Thoracic aorta (tissue), 2 donors: ENCODE results near the gene SIPA1L2. TPM values are rescaled to one million over a fixed set of nuclear protein-coding genes. Genes with fewer than 3 reads are reported as not detected.

ENCODE experiments used
- ATAC-seq: fragments of 150-250 bp; one replicate; pipeline ENCODE4 v1.8.0; 2017; ENCODE audit warnings: low read depth; ENCODE audit not compliant: insufficient number of reproducible peaks, low FRiP score
- DNase-seq: peaks from one replicate; pipeline ENCODE4 v3.0.0-alpha.2; 2020; ENCODE audit warnings: low spot score
- H3K27ac ChIP-seq, 2 donors: fragments of 200-600 bp; sonication (generic); 1 replicate in 1 of 2; 2 replicates in 1 of 2; pipeline ENCODE4 v1.5.1; 2016; ENCODE audit warnings: mild to moderate bottlenecking in 2 of 2, moderate library complexity in 2 of 2
- H3K27me3 ChIP-seq: fragments of 200-600 bp; sonication (generic); replicated peaks from 2 replicates; pipeline ENCODE4 v1.6.0; 2016; ENCODE audit warnings: mild to moderate bottlenecking; ENCODE audit not compliant: insufficient read depth
- H3K36me3 ChIP-seq: fragments of 200-600 bp; sonication (generic); one replicate; pipeline ENCODE4 v1.5.1; 2016
- H3K4me1 ChIP-seq, 2 donors: fragments of 200-600 bp; sonication (generic); 1 replicate in 1 of 2; 2 replicates in 1 of 2; pipeline versions ENCODE4 v1.5.1 to v1.6.0; 2016; ENCODE audit warnings: low read depth in 2 of 2, mild to moderate bottlenecking in 1 of 2; ENCODE audit not compliant: control insufficient read depth in 1 of 2
- H3K4me3 ChIP-seq: fragments of 200-600 bp; sonication (generic); 2 replicates; pipeline ENCODE4 v1.5.1; 2016; ENCODE audit warnings: mild to moderate bottlenecking
- H3K9me3 ChIP-seq: fragments of 200-600 bp; sonication (generic); 2 replicates; pipeline ENCODE4 v1.5.1; 2016
- CTCF ChIP-seq: fragments of 200-600 bp; sonication (generic); IDR thresholded peaks from one replicate; pipeline ENCODE4 v1.5.1; 2019; ENCODE audit warnings: antibody characterized with exemption
- total RNA-seq, 2 donors: library from RNA; depleted of rRNA; stranded (reverse); fragments of >200 nt; gene quantifications; one replicate each; pipeline versions ENCODE4 v1.1.0 to v1.2.3, GENCODE V29; 2016

SIPA1L2 gene
- total RNA-seq, 2 donors from 2014 or later = 13.0 to 20.4 TPM

GRCh38 chr1:232610192-232610901 is 19.6 kb downstream of the SIPA1L2 start:
- TF ChIP-seq CTCF = no peak
- ATAC-seq (no peak), DNase-seq (no peak)
- Histone ChIP-seq H3K27ac (no peak overlapping the region), H3K4me1 (no peaks in the 10 kb centered on the region), H3K36me3 (no peaks in the 10 kb centered on the region), H3K9me3 (no peaks in the 10 kb centered on the region), H3K4me3 (no peak overlapping the region), H3K27me3 (no peaks in the 10 kb centered on the region)

- DNase-seq (no peak), ATAC-seq (no peak)
- Histone ChIP-seq H3K36me3 (no peaks in the 10 kb centered on the region), H3K27me3 (no peaks in the 10 kb centered on the region), H3K4me1 (no peaks in the 10 kb centered on the region), H3K27ac (no peak overlapping the region), H3K4me3 (no peak overlapping the region), H3K9me3 (no peaks in the 10 kb centered on the region)
- TF ChIP-seq CTCF = no peak
Observed at GRCh38 chr1:232608427-232608826, 21.5 kb downstream of the SIPA1L2 start.

GRCh38 chr1:232602622-232603021 is 27.3 kb downstream of the SIPA1L2 start:
- no peak overlapping the region for H3K4me3 ChIP-seq
- no peak for TF ChIP-seq CTCF
- no peaks in the 10 kb centered on the region for H3K27me3 ChIP-seq
- no peaks in the 10 kb centered on the region for H3K36me3 ChIP-seq
- no peaks in the 10 kb centered on the region for H3K9me3 ChIP-seq
- ATAC-seq (no peak), DNase-seq (no peak)
- H3K27ac ChIP-seq = no peak overlapping the region
- peaks cover 5 to 19% of the 10 kb centered on the region in 2 donors for H3K4me1 ChIP-seq

GRCh38 chr1:232600424-232601258 is 29.3 kb downstream of the SIPA1L2 start:
- DNase-seq (no peak), ATAC-seq (no peak)
- no peak for TF ChIP-seq CTCF
- no peaks in the 10 kb centered on the region for H3K27me3 ChIP-seq
- H3K9me3 ChIP-seq = no peaks in the 10 kb centered on the region
- no peaks in the 10 kb centered on the region for H3K36me3 ChIP-seq
- no peak overlapping the region for H3K27ac ChIP-seq
- peaks cover 5 to 19% of the 10 kb centered on the region in 2 donors for H3K4me1 ChIP-seq
- no peak overlapping the region for H3K4me3 ChIP-seq
